ENCODE results near the gene DGKE.

DNA sequence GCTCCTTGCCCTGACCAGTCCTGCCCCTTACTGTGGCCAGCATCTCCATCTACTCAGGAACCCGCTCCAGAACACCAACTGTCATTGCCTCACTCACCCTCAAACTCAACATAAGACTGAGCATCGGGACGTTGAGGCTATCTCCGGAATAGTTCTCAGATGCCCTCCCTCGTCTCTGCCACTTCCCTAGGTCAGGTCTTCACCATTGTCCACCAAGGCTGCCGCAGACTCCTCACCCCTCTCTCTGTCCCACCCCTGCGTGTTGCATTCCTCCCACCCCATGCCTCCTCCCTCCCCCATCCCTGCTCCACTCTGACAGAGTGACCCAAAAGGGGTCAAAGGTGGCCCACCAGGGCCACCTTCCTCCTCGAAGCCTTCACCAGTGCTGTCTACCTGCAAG, 37.4 kb upstream of the DGKE start:
- TF ChIP-seq, protein P1, sequence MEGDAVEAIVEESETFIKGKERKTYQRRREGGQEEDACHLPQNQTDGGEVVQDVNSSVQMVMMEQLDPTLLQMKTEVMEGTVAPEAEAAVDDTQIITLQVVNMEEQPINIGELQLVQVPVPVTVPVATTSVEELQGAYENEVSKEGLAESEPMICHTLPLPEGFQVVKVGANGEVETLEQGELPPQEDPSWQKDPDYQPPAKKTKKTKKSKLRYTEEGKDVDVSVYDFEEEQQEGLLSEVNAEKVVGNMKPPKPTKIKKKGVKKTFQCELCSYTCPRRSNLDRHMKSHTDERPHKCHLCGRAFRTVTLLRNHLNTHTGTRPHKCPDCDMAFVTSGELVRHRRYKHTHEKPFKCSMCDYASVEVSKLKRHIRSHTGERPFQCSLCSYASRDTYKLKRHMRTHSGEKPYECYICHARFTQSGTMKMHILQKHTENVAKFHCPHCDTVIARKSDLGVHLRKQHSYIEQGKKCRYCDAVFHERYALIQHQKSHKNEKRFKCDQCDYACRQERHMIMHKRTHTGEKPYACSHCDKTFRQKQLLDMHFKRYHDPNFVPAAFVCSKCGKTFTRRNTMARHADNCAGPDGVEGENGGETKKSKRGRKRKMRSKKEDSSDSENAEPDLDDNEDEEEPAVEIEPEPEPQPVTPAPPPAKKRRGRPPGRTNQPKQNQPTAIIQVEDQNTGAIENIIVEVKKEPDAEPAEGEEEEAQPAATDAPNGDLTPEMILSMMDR (IDR thresholded peaks at IDR 0.05): no peak
- no peak for TF ChIP-seq POLR2AphosphoS5 (IDR thresholded peaks at IDR 0.05)
- no peak for TF ChIP-seq POLR2A (IDR thresholded peaks at IDR 0.05)
